ENCODE results near the gene CLDN20.
"Not testable (repeated sequence)": the region's sequence is repeated elsewhere in the genome, so short reads cannot be mapped to it uniquely, and the experiment has no call there.

The CLDN20 gene

GRCh38 chr6:155312950-155313349, 49.1 kb downstream of the CLDN20 start:
- not testable (repeated sequence) for DNase-seq (ENCODE audit: low read depth)

- DNase-seq (ENCODE audit: low read depth) = no peak
Observed at GRCh38 chr6:155313602-155314091, 49.8 kb downstream of the CLDN20 start.

- peak; percentile 98 for DNase-seq (ENCODE audit: low read depth)
Observed at GRCh38 chr6:155314092-155314772, 50.4 kb downstream of the CLDN20 start, which contains the start of gene TFB1M. TSS of gene TFB1M (minus strand) at chr6:155314484. CDS start at chr6:155314428, 56 bp downstream.

- peak; percentile 47 for DNase-seq (ENCODE audit: low read depth)
Observed at GRCh38 chr6:155314773-155315515, 51.1 kb downstream of the CLDN20 start.

GRCh38 chr6:155315516-155315871, 51.7 kb downstream of the CLDN20 start:
- no peak for DNase-seq (ENCODE audit: low read depth)

GRCh38 chr6:155316419-155316818, 52.6 kb downstream of the CLDN20 start:
- DNase-seq (ENCODE audit: low read depth) = no peak

- DNase-seq (ENCODE audit: low read depth) = no peak
Observed at GRCh38 chr6:155317186-155317585, 53.4 kb downstream of the CLDN20 start.

- no peak for DNase-seq (ENCODE audit: low read depth)
Observed at GRCh38 chr6:155319902-155320301, 56.1 kb downstream of the CLDN20 start.

GRCh38 chr6:155324172-155324571, 60.4 kb downstream of the CLDN20 start:
- DNase-seq (ENCODE audit: low read depth) = no peak

- DNase-seq (ENCODE audit: low read depth) = no peak
Observed at GRCh38 chr6:155324993-155325392, 61.2 kb downstream of the CLDN20 start.

GRCh38 chr6:155325700-155326516, 62.1 kb downstream of the CLDN20 start:
- no peak for DNase-seq (ENCODE audit: low read depth)

All from activated T-cell treated with anti-CD3 and anti-CD28 coated beads for 48 hours (primary cell).